Loucy (cell line): ENCODE results near the gene PDE9A.
"Not testable (repeated sequence)": the region's sequence is repeated elsewhere in the genome, so short reads cannot be mapped to it uniquely, and the experiment has no call there.

Experiments used
- EZH2phosphoT487 ChIP-seq: fragments of 200-600 bp; IDR thresholded peaks from 2 replicates; pipeline ENCODE4 v1.6.1; 2018; ENCODE audit warnings: antibody characterized with exemption, mild to moderate bottlenecking, moderate library complexity, borderline replicate concordance
- TF ChIP-seq, protein P1 (sequence below): fragments of 200-600 bp; sonication (generic); conservative IDR thresholded peaks from 2 replicates; pipeline ENCODE4 v1.5.1; 2014; ENCODE audit warnings: mild to moderate bottlenecking, antibody characterized with exemption, low read length

DNA sequence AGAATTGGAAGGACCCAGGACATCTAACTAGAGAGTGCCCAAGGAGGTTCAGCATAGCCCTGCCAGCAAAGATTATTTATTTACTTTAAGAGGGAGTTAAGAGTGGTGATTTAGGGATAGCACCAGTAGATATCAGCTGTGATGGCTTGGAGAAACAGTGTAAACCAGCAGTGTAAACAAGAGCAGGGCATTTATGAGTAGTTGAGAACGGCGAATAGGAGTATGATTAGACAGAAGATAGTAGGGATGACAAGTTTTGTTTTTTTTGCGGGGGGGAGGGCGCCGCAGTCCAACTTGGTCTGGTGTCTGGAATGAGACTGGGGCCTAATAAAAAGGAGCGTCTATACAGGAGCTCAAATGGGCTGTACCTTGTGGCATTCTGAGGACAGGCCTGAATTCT lies 148.2 kb downstream of the PDE9A start:
- TF ChIP-seq, protein P1, sequence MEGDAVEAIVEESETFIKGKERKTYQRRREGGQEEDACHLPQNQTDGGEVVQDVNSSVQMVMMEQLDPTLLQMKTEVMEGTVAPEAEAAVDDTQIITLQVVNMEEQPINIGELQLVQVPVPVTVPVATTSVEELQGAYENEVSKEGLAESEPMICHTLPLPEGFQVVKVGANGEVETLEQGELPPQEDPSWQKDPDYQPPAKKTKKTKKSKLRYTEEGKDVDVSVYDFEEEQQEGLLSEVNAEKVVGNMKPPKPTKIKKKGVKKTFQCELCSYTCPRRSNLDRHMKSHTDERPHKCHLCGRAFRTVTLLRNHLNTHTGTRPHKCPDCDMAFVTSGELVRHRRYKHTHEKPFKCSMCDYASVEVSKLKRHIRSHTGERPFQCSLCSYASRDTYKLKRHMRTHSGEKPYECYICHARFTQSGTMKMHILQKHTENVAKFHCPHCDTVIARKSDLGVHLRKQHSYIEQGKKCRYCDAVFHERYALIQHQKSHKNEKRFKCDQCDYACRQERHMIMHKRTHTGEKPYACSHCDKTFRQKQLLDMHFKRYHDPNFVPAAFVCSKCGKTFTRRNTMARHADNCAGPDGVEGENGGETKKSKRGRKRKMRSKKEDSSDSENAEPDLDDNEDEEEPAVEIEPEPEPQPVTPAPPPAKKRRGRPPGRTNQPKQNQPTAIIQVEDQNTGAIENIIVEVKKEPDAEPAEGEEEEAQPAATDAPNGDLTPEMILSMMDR = not testable (repeated sequence)
- not testable (repeated sequence) for TF ChIP-seq EZH2phosphoT487
